CD14-positive monocyte (primary cell): ENCODE data around the gene MZT1. TPM values are rescaled to one million over a fixed set of nuclear protein-coding genes. Genes with fewer than 3 reads are reported as not detected.

Experiments used
- DNase-seq, 3 donors: peaks; one replicate each; pipeline ENCODE4 v3.0.0-alpha.2; 2011 to 2022
- H2AFZ ChIP-seq: 2 replicates; pipeline ENCODE4 v1.6.0; 2012; ENCODE audit warnings: mild to moderate bottlenecking, low read depth, low read length, inconsistent platforms; ENCODE audit not compliant: insufficient read depth, poor library complexity, severe bottlenecking
- H3K27ac ChIP-seq, 2 donors: 1 replicate in 1 of 2; 2 replicates in 1 of 2; pipeline ENCODE4 v1.5.1; 2012 to 2013; ENCODE audit warnings: low read length in 2 of 2, control low read depth in 1 of 2, inconsistent platforms in 1 of 2, low read depth in 1 of 2, mild to moderate bottlenecking in 1 of 2
- H3K27me3 ChIP-seq, 2 donors: one replicate each; pipeline versions ENCODE4 v1.6.0 to v1.6.1; 2011 to 2013; ENCODE audit warnings: low read length in 2 of 2; ENCODE audit not compliant: control insufficient read depth in 2 of 2, insufficient read depth in 2 of 2
- H3K36me3 ChIP-seq, 2 donors: replicated peaks in 1 of 2; 1 replicate in 1 of 2; 2 replicates in 1 of 2; pipeline versions ENCODE4 v1.5.1 to v1.6.1; 2012 to 2013; ENCODE audit warnings: low read length in 2 of 2, control low read depth in 1 of 2, inconsistent platforms in 1 of 2, mild to moderate bottlenecking in 1 of 2; ENCODE audit not compliant: insufficient read depth in 2 of 2, control insufficient read depth in 1 of 2
- H3K4me1 ChIP-seq, 2 donors: 1 replicate in 1 of 2; 2 replicates in 1 of 2; pipeline versions ENCODE4 v1.5.1 to v1.6.1; 2012 to 2013; ENCODE audit warnings: low read length in 2 of 2, control low read depth in 1 of 2, inconsistent platforms in 1 of 2, mild to moderate bottlenecking in 1 of 2, moderate library complexity in 1 of 2; ENCODE audit not compliant: insufficient read depth in 2 of 2, control insufficient read depth in 1 of 2
- H3K4me2 ChIP-seq: replicated peaks from 2 replicates; pipeline ENCODE3; 2012; ENCODE audit warnings: low read length, moderate library complexity, mild to moderate bottlenecking; ENCODE audit not compliant: poor library complexity, severe bottlenecking; ENCODE audit errors: extremely low read depth
- H3K4me3 ChIP-seq, 3 experiments: fragments of 200-600 bp in 1 of 3; sonication (generic) in 1 of 3; replicated peaks in 1 of 3; 1 replicate in 2 of 3; 2 replicates in 1 of 3; pipeline ENCODE4 v1.5.1; 2011 to 2013; ENCODE audit warnings: low read length in 3 of 3, mild to moderate bottlenecking in 3 of 3, control low read depth in 2 of 3, low read depth in 2 of 3, inconsistent platforms in 1 of 3, moderate library complexity in 1 of 3
- H3K79me2 ChIP-seq: 2 replicates; pipeline ENCODE4 v1.6.0; 2012; ENCODE audit warnings: mild to moderate bottlenecking, control low read depth, inconsistent platforms, low read length, moderate library complexity; ENCODE audit not compliant: insufficient read depth
- H3K9ac ChIP-seq: 2 replicates; pipeline ENCODE4 v1.6.0; 2017; ENCODE audit warnings: low read length, mild to moderate bottlenecking; ENCODE audit not compliant: insufficient read depth, poor library complexity, severe bottlenecking
- H3K9me3 ChIP-seq, 2 donors: replicated peaks in 1 of 2; 1 replicate in 1 of 2; 2 replicates in 1 of 2; pipeline versions ENCODE4 v1.5.1 to v1.6.1; 2012 to 2013; ENCODE audit warnings: low read length in 2 of 2, control low read depth in 1 of 2; ENCODE audit not compliant: control insufficient read depth in 1 of 2, insufficient read depth in 1 of 2
- H4K20me1 ChIP-seq: 2 replicates; pipeline ENCODE4 v1.6.0; 2012; ENCODE audit warnings: mild to moderate bottlenecking, low read length, control low read depth, moderate library complexity; ENCODE audit not compliant: insufficient read depth
- H3K27ac Mint-ChIP-seq, 7 donors: one replicate each; pipeline ENCODE4 v1.8.0; 2020; ENCODE audit warnings: mild to moderate bottlenecking in 7 of 7, mixed read lengths in 7 of 7, moderate library complexity in 6 of 7, inconsistent platforms in 2 of 7
- H3K27me3 Mint-ChIP-seq, 3 donors: one replicate each; pipeline ENCODE4 v1.8.0; 2021 to 2022; ENCODE audit warnings: low read depth in 3 of 3, mild to moderate bottlenecking in 3 of 3, mixed read lengths in 3 of 3, moderate library complexity in 3 of 3, inconsistent platforms in 1 of 3
- H3K36me3 Mint-ChIP-seq, 2 donors: one replicate each; pipeline ENCODE4 v1.8.0; 2020; ENCODE audit warnings: mixed read lengths in 2 of 2, inconsistent platforms in 1 of 2, mild to moderate bottlenecking in 1 of 2
- H3K4me1 Mint-ChIP-seq: one replicate; pipeline ENCODE4 v1.8.0; 2020; ENCODE audit warnings: mild to moderate bottlenecking, mixed read lengths
- H3K4me3 Mint-ChIP-seq, 2 donors: one replicate each; pipeline ENCODE4 v1.8.0; 2020; ENCODE audit warnings: mild to moderate bottlenecking in 2 of 2, mixed read lengths in 2 of 2, moderate library complexity in 1 of 2
- H3K9me3 Mint-ChIP-seq, 7 donors: one replicate each; pipeline ENCODE4 v1.8.0; 2020 to 2022; ENCODE audit warnings: mixed read lengths in 7 of 7, mild to moderate bottlenecking in 6 of 7, moderate library complexity in 6 of 7, inconsistent platforms in 2 of 7
- WGBS: methylation state at CpG from one replicate; pipeline ENCODE4 v1.1.5; 2013; ENCODE audit warnings: missing lambda C conversion rate; ENCODE audit not compliant: insufficient coverage; 5-methylcytosine and 5-hydroxymethylcytosine counted together
- intact Hi-C, 2 donors: fragments of 100-400 bp; cut with micrococcal nuclease; formaldehyde crosslinking; loops; one replicate each; pipeline versions ENCODE4 v1.15.0 to v1.15.1; 2023
- polyA plus RNA-seq, 3 donors: library from polyadenylated mRNA; depleted of rRNA in 1 of 3; unstranded in 2 of 3; stranded (reverse) in 1 of 3; fragments of 300-500 nt in 2 of 3; fragments of >200 nt in 1 of 3; fragmentation: Illumina TruSeq in 2 of 3; gene quantifications; 1 replicate in 2 of 3; 2 replicates in 1 of 3; pipeline ENCODE4 v1.2.3, GENCODE V29; 2012 to 2021
- TF ChIP-seq, protein P1 (sequence below): fragments of 200-600 bp; IDR thresholded peaks from one replicate; pipeline ENCODE4 v1.8.0; 2022; ENCODE audit warnings: antibody characterized with exemption, mild to moderate bottlenecking

Gene MZT1
- polyA plus RNA-seq, 3 donors, result 2.5 to 4.9 (median 2.9) TPM

DNA sequence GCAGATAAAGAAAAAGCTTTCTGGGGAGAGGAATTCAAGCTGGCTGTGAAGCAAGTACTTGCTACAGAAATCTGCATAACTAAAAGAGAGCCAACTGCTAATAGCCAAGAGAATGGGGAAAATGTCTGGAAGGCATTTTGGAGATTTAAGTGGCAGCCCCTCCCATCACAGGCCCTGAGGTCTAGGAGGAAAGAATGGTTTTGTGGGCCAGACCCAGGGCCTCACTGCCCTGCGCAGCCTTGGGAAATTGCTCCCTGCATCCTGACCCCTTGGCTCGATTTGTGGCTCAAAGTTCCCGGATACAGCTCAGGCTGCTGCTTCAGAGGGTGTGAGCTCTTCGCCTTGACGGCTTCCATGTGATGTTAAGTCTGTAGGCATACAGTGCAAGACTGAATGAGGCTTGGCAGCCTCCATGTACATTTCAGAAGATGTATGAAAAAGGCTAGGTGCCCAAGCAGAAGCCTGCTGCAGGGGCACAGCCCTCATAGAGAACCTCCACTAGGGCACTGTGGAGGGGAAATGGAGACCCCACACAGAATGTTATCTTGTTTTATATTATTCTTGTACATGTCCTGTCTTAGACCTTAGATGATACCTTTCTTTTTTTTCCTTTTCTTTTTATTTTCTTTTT is 34.4 kb downstream of the MZT1 start:
- intact Hi-C loops, result no loop called here
- no peaks in the 10 kb centered on the region for H3K36me3 ChIP-seq
- H3K4me1 ChIP-seq, result no peaks in the 10 kb centered on the region
- TF ChIP-seq, protein P1, sequence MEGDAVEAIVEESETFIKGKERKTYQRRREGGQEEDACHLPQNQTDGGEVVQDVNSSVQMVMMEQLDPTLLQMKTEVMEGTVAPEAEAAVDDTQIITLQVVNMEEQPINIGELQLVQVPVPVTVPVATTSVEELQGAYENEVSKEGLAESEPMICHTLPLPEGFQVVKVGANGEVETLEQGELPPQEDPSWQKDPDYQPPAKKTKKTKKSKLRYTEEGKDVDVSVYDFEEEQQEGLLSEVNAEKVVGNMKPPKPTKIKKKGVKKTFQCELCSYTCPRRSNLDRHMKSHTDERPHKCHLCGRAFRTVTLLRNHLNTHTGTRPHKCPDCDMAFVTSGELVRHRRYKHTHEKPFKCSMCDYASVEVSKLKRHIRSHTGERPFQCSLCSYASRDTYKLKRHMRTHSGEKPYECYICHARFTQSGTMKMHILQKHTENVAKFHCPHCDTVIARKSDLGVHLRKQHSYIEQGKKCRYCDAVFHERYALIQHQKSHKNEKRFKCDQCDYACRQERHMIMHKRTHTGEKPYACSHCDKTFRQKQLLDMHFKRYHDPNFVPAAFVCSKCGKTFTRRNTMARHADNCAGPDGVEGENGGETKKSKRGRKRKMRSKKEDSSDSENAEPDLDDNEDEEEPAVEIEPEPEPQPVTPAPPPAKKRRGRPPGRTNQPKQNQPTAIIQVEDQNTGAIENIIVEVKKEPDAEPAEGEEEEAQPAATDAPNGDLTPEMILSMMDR, result no peak
- DNase-seq, result no peak
- H3K79me2 ChIP-seq, result no peaks in the 10 kb centered on the region
- H3K9me3 Mint-ChIP-seq, result peaks cover 1 to 14% (median 6%) of the 10 kb centered on the region in 7 donors
- peaks cover 0 to 3% of the 10 kb centered on the region in 2 donors for H3K9me3 ChIP-seq
- no peak overlapping the region for H3K4me3 ChIP-seq
- no peaks in the 10 kb centered on the region for H3K27me3 Mint-ChIP-seq
- no peaks in the 10 kb centered on the region for H3K36me3 Mint-ChIP-seq
- no peak overlapping the region for H3K27ac ChIP-seq
- H3K4me2 ChIP-seq, result no peak overlapping the region
- no peaks in the 10 kb centered on the region for H3K4me1 Mint-ChIP-seq
- 60% methylated on average over 3 of the region's 5 CpGs for WGBS
- no peak overlapping the region for H2AFZ ChIP-seq
- H3K9ac ChIP-seq, result no peak overlapping the region
- H3K27ac Mint-ChIP-seq, result no peak overlapping the region
- H3K27me3 ChIP-seq, result no peaks in the 10 kb centered on the region
- no peaks in the 10 kb centered on the region for H4K20me1 ChIP-seq
- H3K4me3 Mint-ChIP-seq, result no peak overlapping the region

GRCh38 chr13:72689181-72689696 is 38.2 kb downstream of the MZT1 start:
- no peaks in the 10 kb centered on the region for H3K4me1 ChIP-seq
- H3K9me3 ChIP-seq, result peaks cover 0 to 3% of the 10 kb centered on the region in 2 donors
- Mint-ChIP-seq H3K27ac (no peak overlapping the region), H3K9me3 (peaks cover 1 to 14% (median 6%) of the 10 kb centered on the region in 7 donors), H3K4me1 (no peaks in the 10 kb centered on the region), H3K4me3 (no peak overlapping the region), H3K36me3 (no peaks in the 10 kb centered on the region), H3K27me3 (no peaks in the 10 kb centered on the region)
- H3K9ac ChIP-seq, result no peak overlapping the region
- intact Hi-C loops, result no loop called here
- H3K27ac ChIP-seq, result no peak overlapping the region
- H3K4me3 ChIP-seq, result no peak overlapping the region
- no peak overlapping the region for H3K4me2 ChIP-seq
- no peaks in the 10 kb centered on the region for H3K36me3 ChIP-seq
- no peak for DNase-seq
- TF ChIP-seq, protein P1, result no peak
- H4K20me1 ChIP-seq, result no peaks in the 10 kb centered on the region
- H2AFZ ChIP-seq, result no peak overlapping the region
- H3K79me2 ChIP-seq, result no peaks in the 10 kb centered on the region
- H3K27me3 ChIP-seq, result no peaks in the 10 kb centered on the region
